Neural progenitor cell (in vitro differentiated cells): Measurements from ENCODE around the gene FRAS1.

Source experiments
- EZH2 ChIP-seq: fragments of 200-600 bp; sonication (generic); IDR thresholded peaks from 2 replicates; pipeline ENCODE4 v1.6.1; 2017; ENCODE audit warnings: antibody characterized with exemption, mild to moderate bottlenecking, moderate library complexity
- EZH2phosphoT487 ChIP-seq: fragments of 200-600 bp; sonication (generic); IDR thresholded peaks from 2 replicates; pipeline ENCODE4 v1.6.1; 2017; ENCODE audit warnings: antibody characterized with exemption
- TF ChIP-seq, protein P1 (sequence below): fragments of 200-600 bp; sonication (generic); IDR thresholded peaks from 2 replicates; pipeline ENCODE4 v1.5.1; 2017; ENCODE audit warnings: antibody characterized with exemption, mild to moderate bottlenecking

DNA sequence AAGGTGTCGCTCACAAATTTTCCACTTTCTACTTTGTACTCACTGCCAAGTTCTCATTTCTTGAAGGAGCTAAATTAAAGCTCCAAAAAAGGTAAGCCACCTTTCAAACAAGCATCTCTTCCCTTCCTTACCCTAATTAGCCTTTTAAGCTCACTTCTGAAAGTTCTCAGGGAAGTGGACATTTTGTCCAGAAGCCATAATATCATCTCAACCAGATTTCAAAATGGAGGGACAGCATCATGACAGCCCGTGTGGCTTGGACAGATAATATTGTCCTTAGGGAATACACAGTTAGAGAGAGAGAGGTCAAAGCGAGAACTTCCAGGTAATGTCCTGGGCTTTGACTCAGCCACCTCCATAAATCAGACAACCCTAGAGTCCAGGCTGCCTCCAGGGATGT, 400.6 kb downstream of the FRAS1 start:
- TF ChIP-seq, protein P1, sequence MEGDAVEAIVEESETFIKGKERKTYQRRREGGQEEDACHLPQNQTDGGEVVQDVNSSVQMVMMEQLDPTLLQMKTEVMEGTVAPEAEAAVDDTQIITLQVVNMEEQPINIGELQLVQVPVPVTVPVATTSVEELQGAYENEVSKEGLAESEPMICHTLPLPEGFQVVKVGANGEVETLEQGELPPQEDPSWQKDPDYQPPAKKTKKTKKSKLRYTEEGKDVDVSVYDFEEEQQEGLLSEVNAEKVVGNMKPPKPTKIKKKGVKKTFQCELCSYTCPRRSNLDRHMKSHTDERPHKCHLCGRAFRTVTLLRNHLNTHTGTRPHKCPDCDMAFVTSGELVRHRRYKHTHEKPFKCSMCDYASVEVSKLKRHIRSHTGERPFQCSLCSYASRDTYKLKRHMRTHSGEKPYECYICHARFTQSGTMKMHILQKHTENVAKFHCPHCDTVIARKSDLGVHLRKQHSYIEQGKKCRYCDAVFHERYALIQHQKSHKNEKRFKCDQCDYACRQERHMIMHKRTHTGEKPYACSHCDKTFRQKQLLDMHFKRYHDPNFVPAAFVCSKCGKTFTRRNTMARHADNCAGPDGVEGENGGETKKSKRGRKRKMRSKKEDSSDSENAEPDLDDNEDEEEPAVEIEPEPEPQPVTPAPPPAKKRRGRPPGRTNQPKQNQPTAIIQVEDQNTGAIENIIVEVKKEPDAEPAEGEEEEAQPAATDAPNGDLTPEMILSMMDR, result no peak
- TF ChIP-seq EZH2 (no peak), EZH2phosphoT487 (no peak)
